Body of pancreas (tissue), 4 donors: ENCODE measurements around the gene ODF4. TPM values are rescaled to one million over a fixed set of nuclear protein-coding genes. Genes with fewer than 3 reads are reported as not detected.

Experiments
- ATAC-seq: fragments of 150-250 bp; one replicate; pipeline ENCODE4 v1.9.1; 2016
- DNase-seq, 4 donors: peaks; one replicate each; pipeline ENCODE4 v3.0.0-alpha.2; 2019
- H3K27ac ChIP-seq, 4 donors: fragments of 200-600 bp; sonication (generic); 1 replicate in 3 of 4; 2 replicates in 1 of 4; pipeline versions ENCODE4 v1.5.1 to v1.6.1; 2016 to 2019; ENCODE audit warnings: mild to moderate bottlenecking in 1 of 4, mixed read lengths in 1 of 4, moderate library complexity in 1 of 4
- H3K27me3 ChIP-seq, 2 donors: fragments of 200-600 bp; sonication (generic); one replicate each; pipeline ENCODE4 v1.6.0; 2016; ENCODE audit warnings: mild to moderate bottlenecking in 1 of 2
- H3K36me3 ChIP-seq, 2 donors: fragments of 200-600 bp; sonication (generic); replicated peaks in 1 of 2; 2 replicates each; pipeline ENCODE4 v1.5.1; 2016; ENCODE audit warnings: low read depth in 2 of 2; ENCODE audit not compliant: insufficient read depth in 1 of 2
- H3K4me1 ChIP-seq: fragments of 200-600 bp; sonication (generic); one replicate; pipeline ENCODE4 v1.6.0; 2016
- H3K4me3 ChIP-seq, 2 donors: fragments of 200-600 bp; sonication (generic); 1 replicate in 1 of 2; 2 replicates in 1 of 2; pipeline ENCODE4 v1.5.1; 2016 to 2019
- H3K9me3 ChIP-seq, 3 donors: fragments of 200-600 bp; sonication (generic); 1 replicate in 2 of 3; 2 replicates in 1 of 3; pipeline ENCODE4 v1.5.1; 2016
- CTCF ChIP-seq, 7 experiments: fragments of 450-650 bp in 4 of 7; fragments of 200-600 bp in 3 of 7; sonication (generic) in 3 of 7; IDR thresholded peaks; one replicate each; pipeline ENCODE4 v1.5.1; 2016 to 2019; ENCODE audit warnings: antibody characterized with exemption in 7 of 7
- POLR2A ChIP-seq, 3 donors: fragments of 450-650 bp; IDR thresholded peaks; one replicate each; pipeline ENCODE4 v1.6.1; 2016; ENCODE audit warnings: antibody characterized with exemption in 3 of 3, mild to moderate bottlenecking in 2 of 3
- WGBS, 2 donors: methylation state at CpG; one replicate each; pipeline ENCODE4 v1.1.5; 2017; 5-methylcytosine and 5-hydroxymethylcytosine counted together
- intact Hi-C: fragments of 100-400 bp; cut with DNase I; formaldehyde crosslinking; loops from one replicate; pipeline ENCODE4 v1.15.1; 2023
- total RNA-seq, 2 donors: library from RNA; depleted of rRNA; stranded (reverse); fragments of >200 nt; gene quantifications; one replicate each; pipeline ENCODE4 v1.1.0, GENCODE V29; 2016

The ODF4 gene
- total RNA-seq, 2 donors from 2014 or later, result not detected

- intact Hi-C loops, result no loop called here
- Histone ChIP-seq H3K27me3 (no peaks in the 10 kb centered on the region), H3K9me3 (no peaks in the 10 kb centered on the region), H3K27ac (peak overlapping the region; percentile 79 to 95 (median 88)), H3K36me3 (no peaks in the 10 kb centered on the region), H3K4me1 (peaks cover 20% of the 10 kb centered on the region), H3K4me3 (peak overlapping the region in 1 of 2 donors; percentile 60)
- TF ChIP-seq POLR2A (IDR thresholded peaks at IDR 0.05), result no peak
- TF ChIP-seq CTCF (IDR thresholded peaks at IDR 0.05), result no peak
- 5 to 7% methylated on average over 15 of the region's 15 CpGs for WGBS, 2 donors
- ATAC-seq (peak; percentile 21), DNase-seq (no peak)
Measured at GRCh38 chr17:8294814-8295316, 44.8 kb upstream of the ODF4 start.

- no peaks in the 10 kb centered on the region for H3K36me3 ChIP-seq
- peaks cover 7% of the 10 kb centered on the region for H3K4me1 ChIP-seq
- no peak overlapping the region for H3K4me3 ChIP-seq
- TF ChIP-seq CTCF (IDR thresholded peaks at IDR 0.05) (no peak), POLR2A (IDR thresholded peaks at IDR 0.05) (no peak)
- no peak for ATAC-seq
- intact Hi-C loops, result loop anchor here (10.0 kb wide), 1 partner anchor 215 kb away; the partner anchor contains the start of gene ALOX12B
- H3K27ac ChIP-seq, result no peak overlapping the region
- no peaks in the 10 kb centered on the region for H3K9me3 ChIP-seq
- no peak for DNase-seq
- WGBS, 2 donors, result 47 to 61% methylated on average over 3 of the region's 3 CpGs
- H3K27me3 ChIP-seq, result no peaks in the 10 kb centered on the region
Measured at GRCh38 chr17:8300226-8300625, 39.4 kb upstream of the ODF4 start.

GRCh38 chr17:8300627-8301242 lies 38.9 kb upstream of the ODF4 start:
- DNase-seq (peak; percentile 57 to 78 (median 68)), ATAC-seq (peak; percentile 96)
- peaks cover 7% of the 10 kb centered on the region for H3K4me1 ChIP-seq
- H3K36me3 ChIP-seq, result no peaks in the 10 kb centered on the region
- no peaks in the 10 kb centered on the region for H3K9me3 ChIP-seq
- no peak for TF ChIP-seq POLR2A (IDR thresholded peaks at IDR 0.05)
- peak; percentile 73 to 93 (median 87) for TF ChIP-seq CTCF (IDR thresholded peaks at IDR 0.05)
- intact Hi-C loops, result loop anchor here (10.0 kb wide), 1 partner anchor 216 kb away; the partner anchor contains the start of gene ALOX12B
- no peaks in the 10 kb centered on the region for H3K27me3 ChIP-seq
- no peak overlapping the region for H3K4me3 ChIP-seq
- no peak overlapping the region for H3K27ac ChIP-seq
- WGBS, 2 donors, result 10 to 12% methylated on average over 8 of the region's 8 CpGs

- no peaks in the 10 kb centered on the region for H3K9me3 ChIP-seq
- H3K4me3 ChIP-seq, result no peak overlapping the region
- TF ChIP-seq POLR2A (IDR thresholded peaks at IDR 0.05), result no peak
- TF ChIP-seq CTCF (IDR thresholded peaks at IDR 0.05), result no peak
- H3K27me3 ChIP-seq, result peaks cover 0 to 17% of the 10 kb centered on the region in 2 donors
- WGBS, 2 donors, result 35 to 42% methylated on average over 10 of the region's 10 CpGs
- H3K27ac ChIP-seq, result peak overlapping the region in 2 of 4 donors; percentile 27 to 50
- intact Hi-C loops, result no loop called here
- H3K36me3 ChIP-seq, result no peaks in the 10 kb centered on the region
- DNase-seq (no peak), ATAC-seq (peak; percentile 39)
- peaks cover 7% of the 10 kb centered on the region for H3K4me1 ChIP-seq
Measured at GRCh38 chr17:8310601-8311123, 29.0 kb upstream of the ODF4 start.
